Hepatocyte (in vitro differentiated cells): ENCODE measurements around the gene MAGEB3.

Source experiments
- EZH2 ChIP-seq: fragments of 200-600 bp; sonication (generic); IDR thresholded peaks from 2 replicates; pipeline ENCODE4 v1.6.1; 2016; ENCODE audit warnings: antibody characterized with exemption, mild to moderate bottlenecking, borderline replicate concordance
- EZH2phosphoT487 ChIP-seq: fragments of 200-600 bp; sonication (generic); IDR thresholded peaks from one replicate; pipeline ENCODE4 v1.6.1; 2018; ENCODE audit warnings: antibody characterized with exemption, mild to moderate bottlenecking, low read depth, moderate library complexity; ENCODE audit not compliant: unreplicated experiment, severe bottlenecking
- TF ChIP-seq, protein P1 (sequence below): fragments of 200-600 bp; sonication (generic); IDR thresholded peaks from 2 replicates; pipeline ENCODE4 v1.5.1; 2016; ENCODE audit warnings: antibody characterized with exemption, mild to moderate bottlenecking; ENCODE audit not compliant: poor library complexity

DNA sequence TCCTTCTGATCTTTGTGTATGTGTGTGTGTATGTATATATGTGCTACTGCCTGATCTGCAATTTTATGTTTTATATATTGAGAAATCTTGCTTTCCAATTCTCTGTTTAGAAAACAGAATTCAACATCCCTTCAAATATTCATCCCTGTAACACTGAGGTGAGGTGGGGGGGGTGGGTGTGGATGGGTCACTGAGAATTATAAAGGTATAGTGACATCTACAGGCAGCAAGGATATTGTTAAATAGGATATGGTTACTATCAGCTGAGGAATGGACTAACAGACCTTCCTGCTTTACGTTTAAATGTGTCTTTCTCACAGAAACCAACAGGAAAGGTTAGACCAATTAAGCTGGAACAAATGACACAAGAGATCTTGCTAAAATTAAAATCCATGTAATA, 34.1 kb upstream of the MAGEB3 start:
- TF ChIP-seq EZH2 (no peak), EZH2phosphoT487 (no peak)
- TF ChIP-seq, protein P1, sequence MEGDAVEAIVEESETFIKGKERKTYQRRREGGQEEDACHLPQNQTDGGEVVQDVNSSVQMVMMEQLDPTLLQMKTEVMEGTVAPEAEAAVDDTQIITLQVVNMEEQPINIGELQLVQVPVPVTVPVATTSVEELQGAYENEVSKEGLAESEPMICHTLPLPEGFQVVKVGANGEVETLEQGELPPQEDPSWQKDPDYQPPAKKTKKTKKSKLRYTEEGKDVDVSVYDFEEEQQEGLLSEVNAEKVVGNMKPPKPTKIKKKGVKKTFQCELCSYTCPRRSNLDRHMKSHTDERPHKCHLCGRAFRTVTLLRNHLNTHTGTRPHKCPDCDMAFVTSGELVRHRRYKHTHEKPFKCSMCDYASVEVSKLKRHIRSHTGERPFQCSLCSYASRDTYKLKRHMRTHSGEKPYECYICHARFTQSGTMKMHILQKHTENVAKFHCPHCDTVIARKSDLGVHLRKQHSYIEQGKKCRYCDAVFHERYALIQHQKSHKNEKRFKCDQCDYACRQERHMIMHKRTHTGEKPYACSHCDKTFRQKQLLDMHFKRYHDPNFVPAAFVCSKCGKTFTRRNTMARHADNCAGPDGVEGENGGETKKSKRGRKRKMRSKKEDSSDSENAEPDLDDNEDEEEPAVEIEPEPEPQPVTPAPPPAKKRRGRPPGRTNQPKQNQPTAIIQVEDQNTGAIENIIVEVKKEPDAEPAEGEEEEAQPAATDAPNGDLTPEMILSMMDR: peak; percentile 42
